Mesangial cell (primary cell): ENCODE data around the gene SCGB3A1. TPM values are rescaled to one million over a fixed set of nuclear protein-coding genes. Genes with fewer than 3 reads are reported as not detected.

ENCODE experiments used
- total RNA-seq: library from RNA; depleted of rRNA; stranded (reverse); fragments of >200 nt; gene quantifications from 2 replicates; pipeline ENCODE4 v1.2.3, GENCODE V29; 2015

Gene SCGB3A1
- total RNA-seq: 0.38 and 3.9 TPM in 2 replicates

GRCh38 chr5:180591311-180591887 is at the start of gene SCGB3A1:
Gene SCGB3A1 (minus strand): TSS chr5:180591499. CDS start chr5:180591462, 37 bp downstream.

Other genes with a start within 250 kb of the SCGB3A1 start
- 14.2 and 18.6 TPM in 2 replicates for gene GFPT2, start 238.2 kb downstream of the SCGB3A1 start, total RNA-seq
- gene CNOT6, start 97.1 kb downstream of the SCGB3A1 start, total RNA-seq: 11.2 and 13.2 TPM in 2 replicates
- 0.38 and 0.81 TPM in 2 replicates for gene FLT4, start 58.1 kb upstream of the SCGB3A1 start, total RNA-seq
- not detected in 2 replicates for gene OR2Y1, start 148.6 kb upstream of the SCGB3A1 start, total RNA-seq
- 90.4 and 106 TPM in 2 replicates for gene MGAT1, start 211.3 kb upstream of the SCGB3A1 start, total RNA-seq